Endothelial cell of umbilical vein (primary cell): ENCODE results near the gene ZNF688. TPM values are rescaled to one million over a fixed set of nuclear protein-coding genes. Genes with fewer than 3 reads are reported as not detected.

Experiments
- BruUV-seq: library from RNA; stranded (reverse); fragments of 400-500 nt; replicated peaks from 2 replicates; lab custom pipeline; 2021; lab: Mats Ljungman, UMichigan
- CTCF ChIA-PET: fragments of 300-600, 350-600 bp; sonication (Branson Sonifier 250); formaldehyde crosslinking; loops from one replicate; lab custom pipeline; 2021; ENCODE audit warnings: antibody characterized with exemption, inconsistent platforms; lab: Charles Lee
- POLR2A ChIA-PET: fragments of 300-600, 350-600 bp; sonication (Branson Sonifier 250); formaldehyde crosslinking; loops from one replicate; lab custom pipeline; 2021; ENCODE audit warnings: antibody characterized with exemption, inconsistent platforms; lab: Charles Lee
- DNase-seq: peaks from one replicate; pipeline ENCODE4 v3.0.0-alpha.2; 2011; ENCODE audit warnings: low read depth, low spot score
- FAIRE-seq: peaks from 2 replicates; lab custom pipeline; 2011; peaks lifted over from hg19 to GRCh38; lab: Jason Lieb, UNC
- H2AFZ ChIP-seq: 2 replicates; pipeline ENCODE4 v1.6.0; 2012; ENCODE audit warnings: low read depth, low read length, control low read depth, inconsistent platforms
- H3K27ac ChIP-seq: 2 replicates; pipeline ENCODE4 v1.5.1; 2011; ENCODE audit warnings: low read depth, mild to moderate bottlenecking, control low read depth, low read length, moderate library complexity; ENCODE audit not compliant: insufficient read depth
- H3K27me3 ChIP-seq, 2 experiments: 2 replicates each; pipeline versions ENCODE4 v1.6.0 to v1.6.1; 2011; ENCODE audit warnings: low read length in 2 of 2, mixed read lengths in 1 of 2; ENCODE audit not compliant: control insufficient read depth in 2 of 2, insufficient read depth in 2 of 2
- H3K36me3 ChIP-seq, 2 experiments: 2 replicates in 1 of 2; 3 replicates in 1 of 2; pipeline ENCODE4 v1.5.1; 2011; ENCODE audit warnings: low read length in 2 of 2, mild to moderate bottlenecking in 1 of 2, moderate library complexity in 1 of 2; ENCODE audit not compliant: control insufficient read depth in 2 of 2, insufficient read depth in 2 of 2; ENCODE audit errors: extremely low read depth in 1 of 2
- H3K4me1 ChIP-seq: 3 replicates; pipeline ENCODE4 v1.5.1; 2011; ENCODE audit warnings: mild to moderate bottlenecking, low read length; ENCODE audit not compliant: control insufficient read depth, insufficient read depth; ENCODE audit errors: extremely low read depth
- H3K4me2 ChIP-seq: 2 replicates; pipeline ENCODE4 v1.6.1; 2011; ENCODE audit warnings: low read length, control low read depth, mixed read lengths; ENCODE audit not compliant: insufficient read depth
- H3K4me3 ChIP-seq, 3 experiments: fragments of 200-600 bp in 1 of 3; sonication (generic), shearing (Covaris generic) in 1 of 3; replicated peaks in 1 of 3; 2 replicates each; pipeline ENCODE4 v1.5.1; 2011 to 2016; ENCODE audit warnings: control low read depth in 3 of 3, low read length in 3 of 3, mild to moderate bottlenecking in 2 of 3, inconsistent platforms in 1 of 3, low read depth in 1 of 3, moderate library complexity in 1 of 3; ENCODE audit not compliant: insufficient read depth in 1 of 3
- H3K79me2 ChIP-seq: 2 replicates; pipeline ENCODE4 v1.6.0; 2012; ENCODE audit warnings: low read length, inconsistent platforms; ENCODE audit not compliant: control insufficient read depth, insufficient read depth
- H3K9ac ChIP-seq: replicated peaks from 2 replicates; pipeline ENCODE3; 2011; ENCODE audit warnings: low read length, control low read depth; ENCODE audit not compliant: insufficient read depth; ENCODE audit errors: extremely low read depth
- H3K9me1 ChIP-seq: replicated peaks from 3 replicates; pipeline ENCODE4 v1.6.0; 2011; ENCODE audit warnings: mild to moderate bottlenecking, low read length; ENCODE audit not compliant: control insufficient read depth, insufficient read depth; ENCODE audit errors: extremely low read depth
- H3K9me3 ChIP-seq: replicated peaks from 2 replicates; pipeline ENCODE4 v1.5.1; 2012; ENCODE audit warnings: low read length, inconsistent platforms; ENCODE audit not compliant: control insufficient read depth, insufficient read depth
- H4K20me1 ChIP-seq: replicated peaks from 2 replicates; pipeline ENCODE3; 2011; ENCODE audit warnings: mild to moderate bottlenecking, low read length; ENCODE audit not compliant: control insufficient read depth, insufficient read depth; ENCODE audit errors: extremely low read depth
- CTCF ChIP-seq, 2 donors: IDR thresholded peaks; 1 replicate in 1 of 2; 2 replicates in 1 of 2; pipeline ENCODE4 v1.5.1; 2011; ENCODE audit warnings: low read length in 2 of 2, mild to moderate bottlenecking in 2 of 2, moderate library complexity in 2 of 2, control low read depth in 1 of 2, inconsistent platforms in 1 of 2, low read depth in 1 of 2; ENCODE audit not compliant: insufficient read depth in 1 of 2; ENCODE audit errors: extremely low read depth in 1 of 2
- EZH2 ChIP-seq: IDR thresholded peaks from 2 replicates; pipeline ENCODE4 v1.6.1; 2012; ENCODE audit warnings: borderline replicate concordance, low read depth, mild to moderate bottlenecking, moderate library complexity, low read length, inconsistent platforms; ENCODE audit not compliant: severe bottlenecking
- FOS ChIP-seq: IDR thresholded peaks from 2 replicates; pipeline ENCODE4 v1.6.1; 2011; ENCODE audit warnings: mild to moderate bottlenecking, low read length, moderate library complexity, borderline replicate concordance; ENCODE audit not compliant: insufficient read depth
- GATA2 ChIP-seq: IDR thresholded peaks from 2 replicates; pipeline ENCODE4 v1.7.0; 2011; ENCODE audit warnings: low read depth, mild to moderate bottlenecking, moderate library complexity, mixed read lengths, low read length; ENCODE audit not compliant: insufficient read length, insufficient read depth
- JUN ChIP-seq: IDR thresholded peaks from 2 replicates; pipeline ENCODE4 v1.6.1; 2011; ENCODE audit warnings: borderline replicate concordance, low read depth; ENCODE audit not compliant: insufficient read length, insufficient read depth
- MYC ChIP-seq: IDR thresholded peaks from one replicate; pipeline ENCODE4 v1.6.1; 2011; ENCODE audit warnings: mild to moderate bottlenecking, low read depth, low read length
- POLR2A ChIP-seq: IDR thresholded peaks from 2 replicates; pipeline ENCODE4 v1.6.1; 2012; ENCODE audit warnings: low read depth, mild to moderate bottlenecking, control low read depth, low read length
- dilution Hi-C: fragments of 300-500 bp; cut with MboI; formaldehyde crosslinking; loops from one replicate; pipeline ENCODE4 v1.15.0; 2019; ENCODE audit warnings: low sequenced_read_pairs; ENCODE audit not compliant: extremely low pct_ligation_motif_present
- intact Hi-C: fragments of 100-400 bp; cut with micrococcal nuclease; formaldehyde crosslinking; loops from one replicate; pipeline ENCODE4 v1.10.0; 2022
- polyA plus RNA-seq, 4 experiments: library from polyadenylated mRNA; depleted of rRNA in 3 of 4; stranded (reverse) in 3 of 4; unstranded in 1 of 4; fragments of >200 nt; gene quantifications; 2 replicates each; pipeline versions ENCODE4 v1.2.1 to v1.2.3, GENCODE V29; 2011 to 2012; ENCODE audit warnings: missing spikeins in 1 of 4
- total RNA-seq: library from RNA; stranded (reverse); gene quantifications from 2 replicates; pipeline ENCODE4 v1.2.3, GENCODE V29; 2021
- TF ChIP-seq, protein P1 (sequence below): IDR thresholded peaks from 2 replicates; pipeline ENCODE4 v1.6.1; 2011; ENCODE audit not compliant: insufficient read depth, insufficient read length

The ZNF688 gene
- total and polyA plus RNA-seq, 2 donors (not counting 3 experiments of a cell fraction or from before 2014, with no cell fraction given) = 5.4 to 10.9 TPM

- H3K36me3 ChIP-seq = peaks cover 0 to 2% of the 10 kb centered on the region in 2 experiments
- H3K9me1 ChIP-seq = no peaks in the 10 kb centered on the region
- peaks cover 2% of the 10 kb centered on the region for H3K79me2 ChIP-seq
- DNase-seq (no peak), FAIRE-seq (no peak)
- dilution Hi-C loops (no loop called here), intact Hi-C loops (no loop called here)
- CTCF ChIA-PET = no interaction called here
- no peaks in the 10 kb centered on the region for H3K27me3 ChIP-seq
- no peak for TF ChIP-seq EZH2
- TF ChIP-seq MYC = no peak
- TF ChIP-seq GATA2 = no peak
- TF ChIP-seq POLR2A = no peak
- no peak for TF ChIP-seq FOS
- TF ChIP-seq, protein P1, sequence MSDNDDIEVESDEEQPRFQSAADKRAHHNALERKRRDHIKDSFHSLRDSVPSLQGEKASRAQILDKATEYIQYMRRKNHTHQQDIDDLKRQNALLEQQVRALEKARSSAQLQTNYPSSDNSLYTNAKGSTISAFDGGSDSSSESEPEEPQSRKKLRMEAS = no peak
- no peak for TF ChIP-seq CTCF (IDR thresholded peaks at IDR 0.05; ENCODE audit: extremely low read depth in 1 of 2, insufficient read depth in 1 of 2, low read depth in 1 of 2, low read length in 2 of 2)
- no peak for TF ChIP-seq JUN
- H4K20me1 ChIP-seq = no peaks in the 10 kb centered on the region
- H3K9ac ChIP-seq = no peak overlapping the region
- H3K4me1 ChIP-seq = peaks cover 18% of the 10 kb centered on the region
- no peaks in the 10 kb centered on the region for H3K9me3 ChIP-seq
- POLR2A ChIA-PET = no interaction called here
- no TSS peak for BruUV-seq
- no peak overlapping the region for H3K27ac ChIP-seq
- H2AFZ ChIP-seq = no peak overlapping the region
- H3K4me3 ChIP-seq = no peak overlapping the region
- no peak overlapping the region for H3K4me2 ChIP-seq
Observed at GRCh38 chr16:30532285-30533145, 39.0 kb downstream of the ZNF688 start.
